GM12892 (cell line): Measurements from ENCODE around the gene EFCAB11.

Experiments used
- POLR2A ChIP-seq: IDR thresholded peaks from 2 replicates; pipeline ENCODE4 v1.6.1; 2011; ENCODE audit warnings: low read depth, low read length, control low read depth
- POLR2AphosphoS5 ChIP-seq: IDR thresholded peaks from 2 replicates; pipeline ENCODE4 v1.6.1; 2011; ENCODE audit warnings: low read depth, low read length, control low read depth
- TAF1 ChIP-seq: IDR thresholded peaks from 2 replicates; pipeline ENCODE4 v1.6.1; 2011; ENCODE audit warnings: low read depth, mild to moderate bottlenecking, control low read depth, low read length, borderline replicate concordance

DNA sequence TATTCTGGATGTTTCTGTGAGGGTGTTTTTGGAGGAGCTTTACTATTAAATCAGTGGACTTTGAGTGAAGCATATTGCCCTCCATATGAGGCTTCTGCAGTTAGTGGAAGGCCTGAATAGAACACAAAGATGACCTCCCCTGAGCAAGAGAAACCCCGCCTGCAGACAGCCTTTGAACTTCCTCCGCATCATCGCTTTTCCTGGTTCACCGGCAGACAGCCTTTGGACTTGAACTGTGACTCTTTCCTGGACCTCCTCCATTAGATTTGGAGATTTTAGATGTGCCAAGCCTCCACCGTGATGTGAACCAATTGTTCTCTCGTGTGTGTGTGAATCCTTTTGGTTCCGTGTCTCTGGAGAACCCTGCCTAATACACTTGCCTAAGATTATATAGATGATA lies 208.4 kb downstream of the EFCAB11 start:
- no peak for TF ChIP-seq TAF1
- TF ChIP-seq POLR2AphosphoS5: no peak
- no peak for TF ChIP-seq POLR2A
